ENCODE data around the gene VPS11.
"Not testable (repeated sequence)": the region's sequence is repeated elsewhere in the genome, so short reads cannot be mapped to it uniquely, and the experiment has no call there.

Gene VPS11

GRCh38 chr11:119067371-119068222, at the start of gene VPS11:
VPS11 (plus strand) TSS chr11:119067818; CDS start chr11:119067824, 6 bp downstream.
- DNase-seq (ENCODE audit: low spot score), result peak; percentile 99

- DNase-seq (ENCODE audit: low spot score), result peak; percentile 96
Measured at GRCh38 chr11:119018074-119018938, 49.3 kb upstream of the VPS11 start, which contains the start of the genes RPS25 and TRAPPC4. RPS25 (minus strand) TSS chr11:119018343; CDS start chr11:119018284, 59 bp downstream. TRAPPC4 (plus strand) TSS chr11:119018766; CDS start chr11:119018796, 30 bp downstream.

- no peak for DNase-seq (ENCODE audit: low spot score)
Measured at GRCh38 chr11:119019996-119020395, 47.6 kb upstream of the VPS11 start.

- no peak for DNase-seq (ENCODE audit: low spot score)
Measured at GRCh38 chr11:119021631-119022030, 46.0 kb upstream of the VPS11 start.

GRCh38 chr11:119023741-119024140, 43.9 kb upstream of the VPS11 start:
- no peak for DNase-seq (ENCODE audit: low spot score)

- no peak for DNase-seq (ENCODE audit: low spot score)
Measured at GRCh38 chr11:119024430-119025098, 43.1 kb upstream of the VPS11 start.

GRCh38 chr11:119025099-119025473, 42.5 kb upstream of the VPS11 start:
- no peak for DNase-seq (ENCODE audit: low spot score)

- DNase-seq (ENCODE audit: low spot score), result no peak
Measured at GRCh38 chr11:119025541-119025940, 42.1 kb upstream of the VPS11 start.

GRCh38 chr11:119025978-119026766, 41.4 kb upstream of the VPS11 start:
- DNase-seq (ENCODE audit: low spot score), result no peak

- DNase-seq (ENCODE audit: low spot score), result no peak
Measured at GRCh38 chr11:119026970-119027369, 40.6 kb upstream of the VPS11 start.

GRCh38 chr11:119027561-119028345, 39.9 kb upstream of the VPS11 start:
- no peak for DNase-seq (ENCODE audit: low spot score)

- no peak for DNase-seq (ENCODE audit: low spot score)
Measured at GRCh38 chr11:119028346-119029068, 39.1 kb upstream of the VPS11 start.

GRCh38 chr11:119029069-119029339, 38.6 kb upstream of the VPS11 start:
- no peak for DNase-seq (ENCODE audit: low spot score)

GRCh38 chr11:119029340-119030028, 38.1 kb upstream of the VPS11 start:
- DNase-seq (ENCODE audit: low spot score), result no peak

GRCh38 chr11:119030029-119030328, 37.6 kb upstream of the VPS11 start:
- no peak for DNase-seq (ENCODE audit: low spot score)

- peak; percentile 99 for DNase-seq (ENCODE audit: low spot score)
Measured at GRCh38 chr11:119030329-119031047, 37.1 kb upstream of the VPS11 start, which contains the start of gene SLC37A4. SLC37A4 (minus strand) TSS chr11:119030877.

GRCh38 chr11:119031912-119032280, 35.7 kb upstream of the VPS11 start:
- DNase-seq (ENCODE audit: low spot score), result no peak

GRCh38 chr11:119033421-119033820, 34.2 kb upstream of the VPS11 start:
- not testable (repeated sequence) for DNase-seq (ENCODE audit: low spot score)

GRCh38 chr11:119034813-119035212, 32.8 kb upstream of the VPS11 start:
- DNase-seq (ENCODE audit: low spot score), result no peak
